Right renal cortex interstitium (tissue), 3 donors: ENCODE results near the gene LAMTOR5. TPM values are rescaled to one million over a fixed set of nuclear protein-coding genes. Genes with fewer than 3 reads are reported as not detected.
A peak's percentile ranks its signal among the peaks of the same experiment; 100 is the strongest.
"Not testable (repeated sequence)": the region's sequence is repeated elsewhere in the genome, so short reads cannot be mapped to it uniquely, and the experiment has no call there.

Experiments used
- DNase-seq, 3 donors: peaks; one replicate each; pipeline ENCODE4 v3.0.0-alpha.2; 2013; ENCODE audit warnings: low read depth in 3 of 3, low spot score in 2 of 3
- polyA plus RNA-seq, 3 donors: library from polyadenylated mRNA; unstranded; fragments of 120-200 nt; gene quantifications; one replicate each; pipeline ENCODE4 v1.2.1, GENCODE V29; 2013; ENCODE audit not compliant: insufficient read length in 3 of 3

LAMTOR5 gene
- polyA plus RNA-seq, 3 donors = 297 to 337 (median 312) TPM

- no peak for DNase-seq
Measured at GRCh38 chr1:110430366-110430765, 22.9 kb upstream of the LAMTOR5 start.

- no peak for DNase-seq
Measured at GRCh38 chr1:110428946-110429345, 21.5 kb upstream of the LAMTOR5 start.

DNA sequence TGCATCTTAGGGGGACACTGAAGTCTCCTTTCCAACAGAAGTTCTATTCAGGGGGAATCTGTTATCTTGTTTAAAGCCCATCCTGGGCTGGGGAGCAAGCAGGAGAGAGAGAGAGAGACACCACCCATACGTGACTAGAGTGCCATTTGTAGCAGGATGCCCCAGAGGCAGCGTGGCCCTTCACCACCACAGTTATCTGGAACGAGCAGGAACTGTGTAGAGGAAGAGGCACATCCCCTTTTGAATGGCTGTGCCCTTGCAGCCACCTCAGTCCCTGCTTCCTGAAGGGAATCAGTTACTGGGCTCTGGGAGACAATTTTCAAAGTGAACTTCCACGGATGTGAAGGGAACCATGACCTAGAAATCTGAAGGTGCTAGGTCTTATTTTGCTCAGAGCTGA, 19.4 kb upstream of the LAMTOR5 start:
- DNase-seq = no peak

DNA sequence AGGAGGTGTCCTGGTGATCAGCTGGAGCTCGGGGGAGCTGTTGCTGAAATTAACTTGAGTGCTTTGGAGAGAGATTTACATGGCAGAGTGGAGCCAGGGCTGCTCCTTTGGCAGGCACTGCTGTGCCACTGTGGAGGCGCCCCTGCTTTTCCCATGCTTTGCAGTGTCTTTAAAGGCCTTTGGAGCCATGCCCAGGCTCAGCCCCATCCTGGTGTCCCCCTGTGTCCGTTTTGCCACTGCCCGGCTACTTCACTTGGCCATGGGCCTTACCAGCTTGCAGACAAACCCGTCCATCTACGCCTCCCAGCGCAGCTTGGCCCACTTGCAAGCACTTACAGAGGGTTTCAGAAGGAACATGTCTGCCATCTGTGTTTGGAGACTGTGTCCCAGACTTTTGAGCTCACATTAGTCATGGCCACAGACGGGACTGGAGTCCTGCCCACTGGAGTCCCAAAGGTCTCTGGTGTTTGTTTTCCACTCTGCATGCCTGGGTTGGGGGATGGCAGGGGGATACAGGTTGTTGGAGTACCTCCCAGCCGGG, 18.2 kb upstream of the LAMTOR5 start:
- DNase-seq = no peak

DNA sequence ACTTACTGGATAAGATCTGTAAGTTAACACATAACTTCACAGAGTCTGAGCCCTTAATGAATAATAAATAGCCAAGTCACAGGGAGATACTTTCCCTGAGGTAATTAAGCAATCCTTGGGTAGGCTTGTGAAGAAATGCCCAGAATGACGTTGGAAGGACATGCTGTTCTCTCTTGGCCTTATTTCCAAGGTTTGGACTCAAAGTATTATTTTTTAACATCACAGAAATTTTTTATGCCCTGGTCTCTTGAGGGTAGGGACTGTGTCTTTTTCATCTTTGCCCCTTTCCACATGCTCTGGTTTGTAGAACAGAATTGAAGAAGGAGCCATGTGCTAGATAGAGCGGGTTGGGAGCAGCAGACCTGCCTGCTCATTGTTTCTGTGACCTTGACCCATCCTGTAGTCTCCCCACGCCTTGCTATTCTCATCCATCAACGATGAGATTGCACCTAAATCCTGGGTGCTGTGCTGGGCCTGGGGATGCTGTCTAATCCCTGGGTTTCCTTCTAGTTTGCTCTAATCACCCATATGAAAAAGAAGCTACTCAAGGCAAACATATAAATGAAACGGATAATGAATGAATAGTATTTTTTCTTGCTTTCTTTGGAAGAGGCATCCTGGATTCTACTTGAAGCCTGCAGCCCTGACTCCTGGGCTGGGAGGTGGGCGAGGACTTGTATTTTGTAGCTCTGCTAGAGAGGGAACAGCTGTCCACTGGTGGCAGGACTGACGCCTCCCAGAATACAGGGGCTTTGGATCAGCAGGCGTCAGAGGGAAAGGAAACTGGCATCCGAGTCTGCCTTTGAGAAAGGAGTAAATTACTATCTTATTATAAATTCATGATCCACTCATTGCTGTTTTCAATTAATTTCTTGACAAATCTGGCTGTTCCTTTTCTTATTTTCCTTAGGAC, 17.5 kb upstream of the LAMTOR5 start:
- DNase-seq = no peak

DNA sequence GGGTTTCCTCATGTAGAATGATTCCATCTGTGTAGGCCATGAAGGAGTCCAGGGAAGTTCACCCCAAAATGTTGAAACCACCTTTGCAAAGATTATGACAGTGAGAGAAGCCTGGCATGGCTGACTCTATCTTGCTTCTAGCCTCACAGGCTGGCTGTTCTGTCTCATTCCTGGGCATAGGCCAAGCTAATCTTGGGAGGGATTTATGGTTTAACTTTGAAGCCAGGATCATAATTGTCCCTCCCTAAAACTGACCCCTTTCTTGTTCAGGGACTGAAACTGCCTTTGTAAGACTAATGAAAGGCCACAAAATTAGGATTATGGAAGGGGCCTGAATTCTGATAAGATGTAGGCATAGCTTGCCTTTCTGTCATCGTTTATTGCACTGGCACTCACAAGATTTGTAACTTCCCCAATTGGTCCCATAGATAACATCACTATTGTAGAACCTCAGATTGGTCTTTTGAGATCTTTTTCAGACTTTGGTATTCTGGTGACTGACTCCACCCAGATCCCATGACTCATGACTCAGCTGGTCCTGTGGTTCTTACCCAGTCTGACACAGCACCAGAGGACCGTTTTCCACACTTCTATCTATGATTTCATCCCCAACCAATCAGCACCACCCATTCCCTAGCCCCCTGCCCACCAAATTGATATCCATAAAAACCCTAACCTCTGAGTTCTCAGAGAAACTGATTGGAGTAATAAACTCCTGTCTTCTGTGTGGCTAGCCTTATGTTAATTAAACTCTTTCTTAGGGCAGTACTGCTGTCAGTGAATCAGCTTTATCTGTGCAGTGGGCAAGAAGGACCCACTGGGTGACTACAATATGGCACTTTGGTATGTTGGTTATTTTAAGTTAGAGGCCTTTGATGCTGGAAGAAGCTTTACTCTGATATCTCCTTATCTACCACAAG, 13.6 kb upstream of the LAMTOR5 start:
- no peak for DNase-seq

DNA sequence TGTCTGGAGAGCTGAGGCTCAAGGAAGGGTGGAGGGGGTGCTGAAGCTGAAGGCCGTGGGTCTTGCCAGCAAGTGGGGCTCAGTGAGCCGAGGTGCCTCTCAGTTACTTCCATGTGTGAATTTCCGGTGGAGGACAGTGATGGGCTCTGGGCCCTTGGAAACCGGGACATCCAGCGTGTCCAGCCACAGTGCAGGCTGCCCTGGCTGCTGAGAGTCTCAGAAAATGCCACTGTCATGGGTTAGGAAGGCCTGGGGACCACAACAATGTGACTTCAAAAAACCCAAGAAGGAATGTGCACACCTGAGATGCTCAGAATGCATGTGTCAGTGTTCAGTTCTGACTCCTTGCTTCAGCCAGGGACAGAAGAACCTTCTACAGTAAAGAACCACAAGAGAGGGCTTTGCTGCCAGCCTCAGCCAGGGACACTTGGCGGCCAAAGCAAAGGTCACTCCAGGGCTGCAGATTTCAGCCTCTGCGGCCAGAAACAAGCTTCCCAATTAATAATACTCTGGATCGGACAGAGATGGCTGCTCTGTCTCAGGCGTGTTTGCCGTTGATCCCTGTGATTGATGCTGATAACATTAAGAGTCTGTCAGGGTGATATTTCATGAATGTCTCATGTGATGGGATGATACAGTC, 12.6 kb upstream of the LAMTOR5 start:
- no peak for DNase-seq

DNA sequence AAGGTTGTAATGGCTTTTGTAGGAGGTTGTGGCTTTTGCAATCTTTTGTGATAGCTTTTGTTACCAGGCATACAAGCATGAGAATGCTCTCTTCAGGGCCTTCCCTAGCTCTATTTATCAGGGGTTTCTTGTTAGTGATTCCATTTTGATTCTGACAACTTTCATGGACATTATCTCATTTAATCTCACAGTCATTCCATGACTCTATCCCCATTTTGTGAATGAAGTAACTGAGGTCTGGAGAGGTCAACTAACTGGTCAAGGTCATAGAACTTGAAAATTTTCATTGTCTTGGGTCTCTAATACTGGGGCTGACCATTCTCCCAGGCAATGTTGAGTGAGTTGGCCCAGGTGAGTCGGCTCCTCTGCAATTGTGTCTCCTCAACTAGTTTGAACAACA, 11.2 kb upstream of the LAMTOR5 start:
- DNase-seq = no peak

DNA sequence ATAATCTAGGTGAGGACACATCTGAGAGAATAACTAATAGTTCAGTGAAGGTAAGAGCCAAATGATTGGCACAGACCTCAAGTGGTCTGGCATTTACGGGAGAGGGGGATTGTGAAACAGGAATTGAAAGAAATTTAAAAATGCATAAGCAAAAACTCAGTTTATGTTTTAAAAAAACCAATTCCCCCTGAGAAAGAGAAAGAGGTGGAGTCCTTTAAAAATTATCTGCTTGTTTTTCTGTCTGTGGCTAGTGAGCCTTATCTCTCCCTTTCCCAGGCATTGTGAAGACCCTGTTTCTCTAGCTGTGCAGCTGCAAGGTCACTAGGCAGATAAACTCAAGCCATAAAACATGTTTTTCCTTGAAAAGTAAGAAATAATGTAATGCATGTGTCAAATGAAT, 5.6 kb upstream of the LAMTOR5 start:
- DNase-seq = not testable (repeated sequence)

- peak in 1 of 3 donors; percentile 35 for DNase-seq
Measured at GRCh38 chr1:110412576-110412975, 5.1 kb upstream of the LAMTOR5 start.

GRCh38 chr1:110411173-110411735, 3.8 kb upstream of the LAMTOR5 start:
- DNase-seq = no peak

DNA sequence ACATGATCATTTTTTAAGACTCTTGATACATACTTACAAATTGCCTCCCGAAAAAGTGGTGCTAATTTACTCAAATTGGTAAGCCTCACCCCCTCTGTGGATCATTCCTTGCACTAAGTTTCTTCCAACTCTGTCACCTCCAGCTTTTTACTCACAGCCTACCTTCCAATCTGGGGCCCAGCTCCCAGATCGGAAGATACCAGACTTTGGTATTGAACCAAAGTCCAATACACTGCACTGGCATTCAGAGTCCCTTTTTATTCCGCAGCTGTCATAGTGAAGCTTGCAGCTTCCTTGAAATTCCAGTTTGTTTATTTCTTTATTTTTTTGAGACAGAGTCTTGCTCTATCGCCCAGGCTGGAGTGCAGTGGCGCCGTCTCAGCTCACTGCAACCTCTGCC, 1.8 kb upstream of the LAMTOR5 start:
- no peak for DNase-seq

DNA sequence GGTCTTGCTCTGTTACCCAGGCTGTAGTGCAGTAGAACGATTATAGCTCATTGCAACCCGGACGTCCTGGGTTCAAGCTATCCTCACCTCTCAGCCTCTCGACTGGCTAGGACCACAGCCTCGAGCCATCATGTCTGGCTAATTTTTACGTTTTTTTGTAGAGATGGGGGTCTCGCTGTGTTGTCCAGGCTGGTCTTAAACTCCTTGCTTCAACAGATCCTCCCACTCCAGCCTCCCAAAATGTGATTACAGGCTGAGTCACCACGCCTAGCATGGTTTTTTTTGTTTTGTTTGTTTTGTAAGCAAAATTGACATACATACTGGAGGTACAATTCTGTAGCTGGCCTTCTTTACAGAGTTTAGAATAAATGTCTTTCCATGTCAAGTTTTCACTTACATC, 994 bp upstream of the LAMTOR5 start:
- no peak for DNase-seq

DNA sequence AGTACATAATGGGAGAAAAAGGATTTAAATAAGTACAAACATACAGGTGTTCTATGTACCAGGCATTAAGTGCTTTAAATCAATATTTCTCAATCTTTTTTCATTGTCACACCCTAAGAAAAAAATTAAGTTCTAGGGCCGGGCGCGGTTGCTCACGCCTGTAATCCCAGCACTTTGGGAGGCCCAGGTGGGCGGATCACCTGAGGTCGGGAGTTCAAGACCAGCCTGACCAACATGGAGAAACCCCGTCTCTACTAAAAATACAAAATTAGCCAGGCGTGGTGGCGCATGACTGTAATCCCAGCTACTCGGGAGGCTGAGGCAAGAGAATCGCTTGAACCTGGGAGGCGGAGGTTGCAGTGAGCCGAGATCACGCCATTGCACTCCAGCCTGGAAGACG, 1.1 kb downstream of the LAMTOR5 start:
- not testable (repeated sequence) for DNase-seq

GRCh38 chr1:110404401-110404800, 3.1 kb downstream of the LAMTOR5 start:
- no peak for DNase-seq

- no peak for DNase-seq
Measured at GRCh38 chr1:110403805-110404204, 3.7 kb downstream of the LAMTOR5 start.

GRCh38 chr1:110396259-110396958, 11.1 kb downstream of the LAMTOR5 start:
- not testable (repeated sequence) for DNase-seq

DNA sequence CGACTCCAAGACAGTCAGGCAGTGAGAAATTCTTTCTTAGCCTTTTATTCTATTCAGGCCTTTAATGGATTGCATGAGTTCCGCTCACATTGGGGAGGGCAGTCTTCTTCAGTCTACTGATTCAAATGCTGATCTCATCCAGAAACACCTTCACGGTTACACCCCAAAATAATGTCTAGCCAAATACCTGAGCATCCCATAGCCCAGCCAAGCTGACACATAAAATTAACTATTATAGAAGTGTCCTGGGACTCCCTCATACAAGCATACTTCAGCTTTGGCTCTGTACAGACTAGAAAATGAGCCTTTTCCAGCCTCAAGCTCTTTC, 13.0 kb downstream of the LAMTOR5 start:
- DNase-seq = no peak

DNA sequence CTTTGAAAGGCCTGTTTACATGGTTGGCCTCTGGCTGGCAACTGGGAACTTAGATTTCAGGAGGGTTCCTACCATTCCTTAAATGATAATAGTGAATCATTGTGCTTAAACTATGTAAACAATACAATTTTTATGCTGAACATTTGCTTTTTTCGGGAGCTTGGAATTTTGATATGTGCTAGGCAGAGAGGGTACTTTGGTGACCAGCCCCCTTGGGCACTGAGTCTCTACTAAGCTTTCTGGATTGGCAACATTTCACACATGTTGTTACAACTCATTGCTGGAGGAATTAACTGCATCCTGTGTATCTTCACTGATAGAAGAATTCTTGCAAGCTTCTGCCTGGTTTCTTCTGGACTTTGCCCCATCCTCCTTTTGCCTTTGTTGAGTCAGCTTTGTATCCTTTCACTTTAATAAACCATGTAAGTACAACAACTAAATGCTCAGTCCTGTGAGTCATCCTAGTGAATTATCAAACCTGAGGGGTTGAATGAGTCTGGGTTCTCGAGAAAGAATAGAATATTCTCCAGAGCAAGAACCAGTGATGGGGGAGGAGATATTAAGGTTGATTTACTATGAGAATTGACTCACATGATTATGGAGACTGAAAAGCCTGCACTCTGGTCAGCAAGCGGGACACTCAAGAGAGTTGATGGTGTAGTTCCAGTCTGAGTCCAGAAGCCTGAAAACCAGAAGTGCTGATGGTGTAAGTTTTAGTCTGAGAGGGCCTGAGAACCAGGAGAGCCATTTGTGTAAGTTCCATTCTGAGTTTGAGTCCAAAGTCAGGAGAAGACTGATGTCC, 13.6 kb downstream of the LAMTOR5 start:
- DNase-seq = no peak
